OCI-LY1 (cell line): ENCODE data around the gene DNAAF5.

Experiments used
- CTCF ChIP-seq: fragments of 200-600 bp; sonication (generic), shearing (Covaris generic); IDR thresholded peaks from 2 replicates; pipeline ENCODE4 v1.5.1; 2017; ENCODE audit warnings: mild to moderate bottlenecking, antibody characterized with exemption, low read length, moderate library complexity, mixed read lengths
- EZH2 ChIP-seq: fragments of 200-600 bp; sonication (generic), shearing (Covaris generic); IDR thresholded peaks from 2 replicates; pipeline ENCODE4 v1.8.0; 2017; ENCODE audit warnings: borderline replicate concordance, mixed run types, mild to moderate bottlenecking, antibody characterized with exemption, low read length, moderate library complexity, mixed read lengths

GRCh38 chr7:742791-743190 is 16.3 kb downstream of the DNAAF5 start:
- no peak for TF ChIP-seq CTCF
- no peak for TF ChIP-seq EZH2
